Type B pancreatic cell (in vitro differentiated cells): ENCODE results near the gene ZNF341. TPM values are rescaled to one million over a fixed set of nuclear protein-coding genes. Genes with fewer than 3 reads are reported as not detected.

Experiments used
- DNase-seq: peaks from one replicate; pipeline ENCODE4 v3.0.0; 2021; ENCODE audit warnings: mixed read lengths; ENCODE audit not compliant: unreplicated experiment; ENCODE audit errors: extremely low spot score
- H3K27ac Mint-ChIP-seq: 2 replicates; pipeline ENCODE4 v1.8.0; 2021; ENCODE audit warnings: mild to moderate bottlenecking, mixed read lengths
- H3K27me3 Mint-ChIP-seq: 2 replicates; pipeline ENCODE4 v1.8.0; 2021; ENCODE audit warnings: mixed read lengths
- H3K36me3 Mint-ChIP-seq: 2 replicates; pipeline ENCODE4 v1.8.0; 2021; ENCODE audit warnings: mixed read lengths
- H3K4me1 Mint-ChIP-seq: one replicate; pipeline ENCODE4 v1.8.0; 2021; ENCODE audit warnings: mixed read lengths; ENCODE audit not compliant: unreplicated experiment
- H3K4me3 Mint-ChIP-seq: 2 replicates; pipeline ENCODE4 v1.8.0; 2021; ENCODE audit warnings: mild to moderate bottlenecking, mixed read lengths
- H3K9me3 Mint-ChIP-seq: 2 replicates; pipeline ENCODE4 v1.8.0; 2021; ENCODE audit warnings: mixed read lengths
- CTCF ChIP-seq: fragments of 200-600 bp; sonication (generic); conservative IDR thresholded peaks from 2 replicates; pipeline ENCODE4 v1.5.0; 2021; ENCODE audit warnings: antibody characterized with exemption, mild to moderate bottlenecking
- total RNA-seq: library from RNA; stranded (reverse); gene quantifications from 2 replicates; pipeline ENCODE4 v1.2.1, GENCODE V29; 2021; ENCODE audit warnings: low replicate concordance

ZNF341 gene
- total RNA-seq, 1 donor from 2014 or later = 4.6 TPM

DNA sequence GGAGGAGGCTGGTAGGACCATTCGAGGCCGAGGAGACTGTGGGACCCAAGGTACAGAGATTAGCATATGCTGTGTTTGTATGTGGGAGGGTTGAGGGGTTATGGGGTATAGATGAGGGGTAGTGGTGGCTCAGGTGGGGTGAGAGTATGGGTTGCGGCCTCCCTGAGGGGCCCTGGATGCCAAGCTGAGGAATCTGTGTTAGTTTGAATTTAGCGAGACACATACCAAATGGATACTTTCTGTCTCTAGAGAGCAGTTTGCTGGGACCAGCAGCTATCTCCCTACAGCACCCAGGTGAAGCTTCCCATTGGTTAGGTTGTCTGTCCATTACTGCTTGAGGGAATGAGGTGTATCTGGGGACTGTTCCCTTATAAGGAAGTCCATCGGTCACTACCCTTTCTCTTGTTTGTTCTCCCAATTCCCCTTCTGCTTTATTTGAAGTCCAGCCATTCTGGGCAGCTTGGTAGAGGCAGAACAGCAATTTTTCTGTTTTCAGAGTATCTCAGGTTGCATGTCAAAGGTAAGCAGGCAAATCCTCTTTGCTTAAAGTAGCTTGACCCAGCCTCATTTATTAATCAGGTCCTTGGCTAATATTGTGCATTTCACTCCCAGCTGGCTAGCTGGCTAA is 94.6 kb downstream of the ZNF341 start:
- Mint-ChIP-seq H3K4me3 (peak overlapping the region; percentile 62), H3K36me3 (peaks cover 19% of the 10 kb centered on the region), H3K27ac (peak overlapping the region; percentile 89), H3K9me3 (no peaks in the 10 kb centered on the region), H3K4me1 (peaks cover 62% of the 10 kb centered on the region), H3K27me3 (no peaks in the 10 kb centered on the region)
- no peak for TF ChIP-seq CTCF
- DNase-seq = no peak

DNA sequence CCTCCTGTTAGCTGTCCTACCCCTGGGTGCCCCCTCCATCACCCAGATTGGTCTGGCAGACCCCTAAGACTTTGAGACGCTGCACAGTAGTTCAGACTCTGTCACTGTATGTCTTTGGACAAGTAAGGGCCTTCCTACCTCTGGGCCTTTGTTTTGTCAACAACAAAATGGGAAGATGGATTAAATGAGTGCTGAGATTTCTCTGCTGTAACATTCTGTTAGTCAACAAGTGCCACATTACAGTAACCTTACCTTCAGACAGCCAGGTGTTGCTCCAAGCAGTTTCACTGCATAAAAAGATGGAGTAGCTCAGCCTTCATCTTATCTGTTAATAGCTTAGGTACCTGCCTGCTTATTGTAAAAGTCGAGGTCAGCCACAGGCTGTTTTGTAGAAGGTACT is 95.3 kb downstream of the ZNF341 start:
- peaks cover 70% of the 10 kb centered on the region for H3K4me1 Mint-ChIP-seq
- no peak for DNase-seq
- peak overlapping the region; percentile 89 for H3K27ac Mint-ChIP-seq
- H3K4me3 Mint-ChIP-seq = no peak overlapping the region
- no peaks in the 10 kb centered on the region for H3K9me3 Mint-ChIP-seq
- no peaks in the 10 kb centered on the region for H3K27me3 Mint-ChIP-seq
- no peak for TF ChIP-seq CTCF
- peaks cover 26% of the 10 kb centered on the region for H3K36me3 Mint-ChIP-seq

DNA sequence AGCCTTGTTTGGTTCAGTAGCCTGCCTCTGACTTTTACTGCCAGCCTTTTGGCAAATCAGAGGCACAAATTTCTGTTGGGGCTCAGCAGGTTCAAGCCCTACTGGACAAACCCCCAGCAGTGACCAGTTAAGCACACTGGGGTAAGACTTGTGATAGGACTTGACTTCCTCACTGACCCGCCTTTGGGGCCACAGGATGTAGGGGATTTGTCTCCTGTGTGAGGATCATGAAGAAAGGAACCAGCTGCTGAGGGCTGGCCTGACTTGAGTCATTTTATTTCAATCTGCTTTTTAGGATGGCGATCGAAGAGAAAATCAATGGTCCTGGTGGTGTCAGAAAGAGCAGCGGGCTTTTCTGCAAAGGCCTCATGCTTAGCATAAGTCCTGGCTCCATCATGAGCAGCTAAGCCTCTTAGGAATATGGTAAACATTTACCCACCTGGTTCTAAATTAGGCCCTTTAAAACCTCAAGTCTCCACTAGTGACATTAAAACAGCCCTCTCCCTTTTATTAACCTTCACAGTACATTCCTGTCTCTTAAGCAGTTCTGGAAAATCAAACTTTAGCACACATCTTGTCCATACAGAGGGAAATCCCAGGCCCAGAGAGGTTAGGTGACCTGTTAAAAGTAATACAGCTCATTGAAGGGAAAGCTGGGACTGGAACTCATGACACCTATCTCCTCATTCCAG is 96.0 kb downstream of the ZNF341 start:
- H3K4me3 Mint-ChIP-seq = no peak overlapping the region
- no peak for TF ChIP-seq CTCF
- DNase-seq = no peak
- peaks cover 74% of the 10 kb centered on the region for H3K4me1 Mint-ChIP-seq
- H3K27me3 Mint-ChIP-seq = no peaks in the 10 kb centered on the region
- H3K36me3 Mint-ChIP-seq = peaks cover 28% of the 10 kb centered on the region
- H3K27ac Mint-ChIP-seq = peak overlapping the region; percentile 61
- H3K9me3 Mint-ChIP-seq = no peaks in the 10 kb centered on the region

GRCh38 chr20:33828326-33828844 is 96.6 kb downstream of the ZNF341 start:
- Mint-ChIP-seq H3K36me3 (peaks cover 32% of the 10 kb centered on the region), H3K4me1 (peaks cover 80% of the 10 kb centered on the region), H3K27ac (peak overlapping the region; percentile 61), H3K9me3 (no peaks in the 10 kb centered on the region), H3K27me3 (no peaks in the 10 kb centered on the region), H3K4me3 (no peak overlapping the region)
- no peak for TF ChIP-seq CTCF
- DNase-seq = no peak

DNA sequence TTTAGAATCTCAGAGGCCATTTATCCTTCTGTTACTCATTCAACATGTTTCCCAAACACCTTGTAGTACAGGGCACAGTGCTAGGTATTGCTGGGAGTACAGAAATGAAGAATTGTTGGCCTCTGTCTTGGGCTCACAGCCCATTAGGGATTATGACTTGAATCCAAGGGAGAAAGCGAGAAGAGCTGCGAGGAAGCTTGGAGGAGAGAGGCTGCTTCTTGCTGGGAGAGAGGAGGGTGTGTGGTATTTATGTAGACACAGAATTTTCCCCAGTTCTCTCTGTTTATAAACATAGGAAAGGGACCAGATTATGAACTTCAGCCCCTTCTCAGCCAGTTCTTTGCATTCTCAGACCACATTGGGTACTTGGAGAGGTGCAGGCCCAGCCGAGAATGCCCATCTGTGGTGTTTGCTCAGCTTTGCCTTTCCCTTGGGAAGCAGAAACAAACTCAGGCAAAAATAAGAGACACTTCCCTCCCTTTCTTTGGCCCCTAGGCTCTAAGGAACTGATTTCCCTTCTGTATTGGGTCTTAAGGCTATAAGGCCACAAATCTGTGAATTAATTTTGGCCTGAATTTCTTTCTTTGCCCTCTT is 97.3 kb downstream of the ZNF341 start:
- no peak for TF ChIP-seq CTCF
- Mint-ChIP-seq H3K27me3 (no peaks in the 10 kb centered on the region), H3K27ac (peak overlapping the region; percentile 61), H3K36me3 (peaks cover 36% of the 10 kb centered on the region), H3K4me1 (peaks cover 84% of the 10 kb centered on the region), H3K4me3 (no peak overlapping the region), H3K9me3 (no peaks in the 10 kb centered on the region)
- DNase-seq = no peak
